K562 (cell line): ENCODE results near the gene TSPOAP1. TPM values are rescaled to one million over a fixed set of nuclear protein-coding genes. Genes with fewer than 3 reads are reported as not detected.

Experiments used
- ATAC-seq: fragments of 200-7000 bp; cut with Tn5 transposase; 3 replicates; pipeline ENCODE4 v1.9.1; 2020; ENCODE audit warnings: moderate library complexity
- BruUV-seq: library from RNA; stranded (reverse); fragments of 400-500 nt; replicated peaks from 2 replicates; lab custom pipeline; 2021; lab: Mats Ljungman, UMichigan
- CTCF ChIA-PET: fragments of 300-600 bp; formaldehyde crosslinking; extraction: SDS; loops from one replicate; lab custom pipeline; 2021; ENCODE audit warnings: low intra/inter-chr PET ratio; lab: Yijun Ruan, JAX
- POLR2A ChIA-PET: fragments of 300-600, 350-650 bp; sonication (Branson Sonifier 250); formaldehyde crosslinking; extraction: SDS; loops from one replicate; lab custom pipeline; 2021; ENCODE audit warnings: antibody characterized with exemption, inconsistent platforms; lab: Yijun Ruan, JAX
- DNase-seq, 4 experiments: peaks; one replicate each; pipeline versions ENCODE4 v3.0.0 to v3.0.0-alpha.2; 2011 to 2018; ENCODE audit warnings: low spot score in 3 of 4, mixed read lengths in 3 of 4; ENCODE audit errors: extremely low read depth in 1 of 4
- FAIRE-seq: peaks from 2 replicates; lab custom pipeline; 2011; peaks lifted over from hg19 to GRCh38; lab: Jason Lieb, UNC
- H2AFZ ChIP-seq: 2 replicates; pipeline ENCODE4 v1.6.0; 2011; ENCODE audit warnings: low read depth, low read length, control low read depth, inconsistent platforms
- H3K27ac ChIP-seq: fragments of 200-600 bp; 3 replicates; pipeline ENCODE4 v1.8.0; 2011; ENCODE audit warnings: low read depth, mild to moderate bottlenecking, control low read depth, inconsistent platforms, low read length, moderate library complexity, mixed read lengths; ENCODE audit errors: extremely low read depth
- H3K27me3 ChIP-seq, 2 experiments: fragments of 300-600 bp in 1 of 2; 2 replicates in 1 of 2; 3 replicates in 1 of 2; pipeline versions ENCODE4 v1.6.0 to v1.8.0; 2011; ENCODE audit warnings: inconsistent platforms in 2 of 2, low read length in 2 of 2, mild to moderate bottlenecking in 1 of 2, mixed read lengths in 1 of 2, moderate library complexity in 1 of 2; ENCODE audit not compliant: control insufficient read depth in 2 of 2, insufficient read depth in 2 of 2
- H3K36me3 ChIP-seq: fragments of 300-600 bp; 3 replicates; pipeline ENCODE4 v1.8.0; 2011; ENCODE audit warnings: mild to moderate bottlenecking, low read length, inconsistent platforms; ENCODE audit not compliant: control insufficient read depth, insufficient read depth
- H3K4me1 ChIP-seq, 2 experiments: fragments of 200-600 bp in 1 of 2; replicated peaks in 1 of 2; 2 replicates in 1 of 2; 3 replicates in 1 of 2; pipeline versions ENCODE4 v1.5.1 to v1.8.0; 2011; ENCODE audit warnings: inconsistent platforms in 2 of 2, low read length in 2 of 2, mild to moderate bottlenecking in 1 of 2, mixed read lengths in 1 of 2, moderate library complexity in 1 of 2; ENCODE audit not compliant: control insufficient read depth in 2 of 2, insufficient read depth in 2 of 2
- H3K4me2 ChIP-seq: 2 replicates; pipeline ENCODE4 v1.6.1; 2011; ENCODE audit warnings: low read length, control low read depth, inconsistent platforms, mixed read lengths; ENCODE audit not compliant: insufficient read depth
- H3K4me3 ChIP-seq: fragments of 200-600 bp; sonication (generic), shearing (Covaris generic); 2 replicates; pipeline ENCODE4 v1.5.1; 2016; ENCODE audit warnings: control low read depth, inconsistent platforms
- H3K79me2 ChIP-seq: fragments of 200-600 bp; 3 replicates; pipeline ENCODE4 v1.8.0; 2011; ENCODE audit warnings: low read length, inconsistent platforms; ENCODE audit not compliant: control insufficient read depth, insufficient read depth
- H3K9ac ChIP-seq, 2 experiments: 2 replicates each; pipeline versions ENCODE4 v1.6.0 to v1.6.1; 2011; ENCODE audit warnings: low read depth in 2 of 2, low read length in 2 of 2, control low read depth in 1 of 2, inconsistent platforms in 1 of 2, mild to moderate bottlenecking in 1 of 2, mixed read lengths in 1 of 2; ENCODE audit not compliant: insufficient read depth in 1 of 2
- H3K9me1 ChIP-seq: one replicate; pipeline ENCODE4 v1.6.0; 2011; ENCODE audit warnings: inconsistent platforms, mild to moderate bottlenecking, low read length, moderate library complexity; ENCODE audit not compliant: control insufficient read depth, insufficient read depth
- H3K9me3 ChIP-seq: replicated peaks from 2 replicates; pipeline ENCODE4 v1.5.1; 2011; ENCODE audit warnings: low read depth, low read length, inconsistent platforms; ENCODE audit not compliant: control insufficient read depth, insufficient read depth
- H4K20me1 ChIP-seq: replicated peaks from 2 replicates; pipeline ENCODE4 v1.6.1; 2011; ENCODE audit warnings: low read length, inconsistent platforms, mixed read lengths; ENCODE audit not compliant: control insufficient read depth, insufficient read depth
- CBX5 ChIP-seq: IDR thresholded peaks from 2 replicates; pipeline ENCODE4 v1.6.1; 2014; ENCODE audit warnings: low read depth, borderline replicate concordance
- E2F3 ChIP-seq: fragments of 250-450 bp; sonication (Bioruptor Pico); IDR thresholded peaks from 2 replicates; pipeline ENCODE4 v1.4.0; 2020; ENCODE audit warnings: mild to moderate bottlenecking
- IFI16 ChIP-seq: fragments of 250-450 bp; sonication (Bioruptor Pico); IDR thresholded peaks from 2 replicates; pipeline ENCODE4 v2.1.2; 2022; ENCODE audit warnings: mild to moderate bottlenecking, inconsistent platforms
- POLR2AphosphoS5 ChIP-seq: IDR thresholded peaks from 2 replicates; pipeline ENCODE4 v1.6.1; 2011; ENCODE audit warnings: mild to moderate bottlenecking, low read depth, low read length, moderate library complexity; ENCODE audit not compliant: control insufficient read depth, insufficient read depth
- PPARD ChIP-seq: fragments of 250-450 bp; sonication (Bioruptor Pico); IDR thresholded peaks from 2 replicates; pipeline ENCODE4 v1.8.0; 2022; ENCODE audit warnings: inconsistent platforms, mild to moderate bottlenecking, moderate library complexity
- PREB ChIP-seq: sonication (generic); formaldehyde crosslinking; IDR thresholded peaks from 2 replicates; pipeline ENCODE4 v1.8.1; 2023; ENCODE audit warnings: mild to moderate bottlenecking, missing genetic modification reagents
- STAT6 ChIP-seq: sonication (generic); formaldehyde crosslinking; IDR thresholded peaks from 2 replicates; pipeline ENCODE4 v1.8.1; 2023; ENCODE audit warnings: mild to moderate bottlenecking, missing genetic modification reagents
- ZMIZ1 ChIP-seq, 2 experiments: fragments of 150-350 bp in 1 of 2; IDR thresholded peaks; 2 replicates each; pipeline ENCODE4 v1.6.1; 2012 to 2016; ENCODE audit warnings: low read depth in 2 of 2, low read length in 2 of 2, mild to moderate bottlenecking in 1 of 2, moderate library complexity in 1 of 2
- ZNF76 ChIP-seq: fragments of 250-450 bp; sonication (Bioruptor Pico); IDR thresholded peaks from 2 replicates; pipeline ENCODE4 v1.4.0; 2020; ENCODE audit warnings: mild to moderate bottlenecking, moderate library complexity, borderline replicate concordance
- WGBS: fragments of 100-300 bp; shearing (Covaris generic); methylation state at CpG from one replicate; pipeline ENCODE4 v1.1.6; 2016; ENCODE audit warnings: low coverage, mixed read lengths; ENCODE audit not compliant: insufficient coverage; ENCODE audit errors: missing lambda C conversion rate; 5-methylcytosine and 5-hydroxymethylcytosine counted together
- in situ Hi-C: fragments of 300-500 bp; cut with MboI; formaldehyde crosslinking; loops from 4 replicates; pipeline ENCODE4 v1.15.0; 2018; ENCODE audit warnings: inconsistent platforms, mixed read lengths
- intact Hi-C: fragments of 100-400 bp; cut with micrococcal nuclease; formaldehyde crosslinking; loops from 2 replicates; pipeline ENCODE4 v1.14.2; 2022
- polyA plus RNA-seq, 8 experiments: library from polyadenylated mRNA; depleted of rRNA in 4 of 8; stranded (reverse) in 5 of 8; unstranded in 3 of 8; fragments of >200 nt; fragmentation: Nextera tagmentation in 2 of 8; fragmentation: Illumina TruSeq in 1 of 8; extraction: Ambion mirVana in 2 of 8; extraction: Trizol in 1 of 8; gene quantifications; 2 replicates each; pipeline versions ENCODE4 v1.2.1 to v1.2.3, GENCODE V29; 2011 to 2014; ENCODE audit warnings: inconsistent platforms in 1 of 8, missing spikeins in 1 of 8
- total RNA-seq, 7 experiments: library from RNA; depleted of rRNA in 6 of 7; stranded (reverse); fragments of >200 nt in 6 of 7; fragmentation: Illumina TruSeq in 2 of 7; extraction: Trizol in 2 of 7; gene quantifications; 2 replicates each; pipeline versions ENCODE4 v1.2.1 to v1.2.3, GENCODE V29; 2011 to 2021; ENCODE audit warnings: low replicate concordance in 1 of 7

Gene TSPOAP1
- total and polyA plus RNA-seq, 9 of the 15 experiments (the other 6 are each of a cell fraction or from before 2014, with no cell fraction given) = 0.87 to 3.9 (median 1.8) TPM; not detected in 2

GRCh38 chr17:58280480-58281217 is 47.9 kb downstream of the TSPOAP1 start, which contains the start of gene MPO:
Gene MPO (minus strand): TSS chr17:58280935. CDS start chr17:58280758, 177 bp downstream.
- BruUV-seq = no TSS peak
- no peak for FAIRE-seq
- H3K9me1 ChIP-seq = no peaks in the 10 kb centered on the region
- H3K9me3 ChIP-seq = no peaks in the 10 kb centered on the region
- no peak within 1 kb of the TSS for H3K9ac ChIP-seq
- H4K20me1 ChIP-seq = peaks cover 2% of the 10 kb centered on the region; the same call in 1 of the 2 replicates
- H3K27me3 ChIP-seq = peaks cover 17 to 51% of the 10 kb centered on the region in 2 experiments; a peak in 4 of 5 replicates
- H3K79me2 ChIP-seq = no peaks in the 10 kb centered on the region
- H3K4me2 ChIP-seq = no peak within 1 kb of the TSS
- in situ Hi-C loops = loop anchor here (25.0 kb wide), 1 partner anchor 732 kb away; no protein-coding TSS in a partner anchor
- 10% methylated on average over 3 of the region's 5 CpGs for WGBS
- ATAC-seq = no peak
- no peak within 1 kb of the TSS for H3K27ac ChIP-seq
- no peaks in the 10 kb centered on the region for H3K36me3 ChIP-seq
- ChIA-PET CTCF (no interaction called here), POLR2A (interaction anchor here (0.6 to 1.8 kb wide), 5 partner anchors 16 to 164 kb away, joined by 3 to 6 read pairs (median 3); no protein-coding TSS in a partner anchor)
- H2AFZ ChIP-seq = no peak within 1 kb of the TSS
- intact Hi-C loops = no loop called here
- no peak within 1 kb of the TSS for H3K4me3 ChIP-seq
- DNase-seq = peak in 2 of 4 experiments; percentile 4 to 6
- TF ChIP-seq POLR2AphosphoS5 (no peak), STAT6 (CRISPR knock-in tag) (no peak), ZNF76 (CRISPR knock-in tag) (no peak), IFI16 (CRISPR knock-in tag) (no peak), E2F3 (no peak), PPARD (CRISPR knock-in tag) (no peak), PREB (CRISPR knock-in tag) (no peak), CBX5 (no peak), ZMIZ1 (IDR thresholded peaks at IDR 0.05; ENCODE audit: low read depth in 2 of 2, low read length in 2 of 2) (no peak)
- peaks cover 0 to 21% of the 10 kb centered on the region in 2 experiments; a peak in 3 of 5 replicates for H3K4me1 ChIP-seq
